Measurements from ENCODE around the gene RBM33.
"Not testable (repeated sequence)": the region's sequence is repeated elsewhere in the genome, so short reads cannot be mapped to it uniquely, and the experiment has no call there.

RBM33 gene

GRCh38 chr7:155682484-155682883, 38.0 kb downstream of the RBM33 start:
- no peak for DNase-seq
- H3K9me3 Mint-ChIP-seq, result peaks cover 9% of the 10 kb centered on the region
- H3K27ac Mint-ChIP-seq, result no peak overlapping the region
- H3K4me3 Mint-ChIP-seq, result no peak overlapping the region
- peaks cover 65% of the 10 kb centered on the region for H3K36me3 Mint-ChIP-seq
- no peaks in the 10 kb centered on the region for H3K27me3 Mint-ChIP-seq
- CTCF ChIA-PET, result no interaction called here
- peaks cover 32% of the 10 kb centered on the region for H3K4me1 Mint-ChIP-seq

- CTCF ChIA-PET, result no interaction called here
- no peak for DNase-seq
- Mint-ChIP-seq H3K27ac (no peak overlapping the region), H3K27me3 (no peaks in the 10 kb centered on the region), H3K4me1 (peaks cover 32% of the 10 kb centered on the region), H3K36me3 (peaks cover 70% of the 10 kb centered on the region), H3K4me3 (no peak overlapping the region), H3K9me3 (peaks cover 11% of the 10 kb centered on the region)
Measured at GRCh38 chr7:155683098-155683497, 38.6 kb downstream of the RBM33 start.

- no peaks in the 10 kb centered on the region for H3K27me3 Mint-ChIP-seq
- H3K9me3 Mint-ChIP-seq, result peaks cover 11% of the 10 kb centered on the region
- no peak for DNase-seq
- H3K36me3 Mint-ChIP-seq, result peaks cover 76% of the 10 kb centered on the region
- H3K27ac Mint-ChIP-seq, result no peak overlapping the region
- H3K4me3 Mint-ChIP-seq, result no peak overlapping the region
- peaks cover 32% of the 10 kb centered on the region for H3K4me1 Mint-ChIP-seq
- CTCF ChIA-PET, result no interaction called here
Measured at GRCh38 chr7:155683714-155684113, 39.3 kb downstream of the RBM33 start.

GRCh38 chr7:155684543-155684942, 40.1 kb downstream of the RBM33 start:
- H3K27me3 Mint-ChIP-seq, result no peaks in the 10 kb centered on the region
- H3K4me3 Mint-ChIP-seq, result no peak overlapping the region
- H3K36me3 Mint-ChIP-seq, result peaks cover 78% of the 10 kb centered on the region
- peak overlapping the region; percentile 84 for H3K27ac Mint-ChIP-seq
- H3K4me1 Mint-ChIP-seq, result peaks cover 34% of the 10 kb centered on the region
- CTCF ChIA-PET, result interaction anchor here (0.8 kb wide), 1 partner anchor 83 kb away, joined by 3 read pairs; no protein-coding TSS in a partner anchor
- no peak for DNase-seq
- peaks cover 11% of the 10 kb centered on the region for H3K9me3 Mint-ChIP-seq

GRCh38 chr7:155685070-155685790, 40.8 kb downstream of the RBM33 start:
- DNase-seq, result peak; percentile 64
- H3K4me1 Mint-ChIP-seq, result peaks cover 37% of the 10 kb centered on the region
- peak overlapping the region; percentile 22 for H3K4me3 Mint-ChIP-seq
- peaks cover 85% of the 10 kb centered on the region for H3K36me3 Mint-ChIP-seq
- H3K27me3 Mint-ChIP-seq, result no peaks in the 10 kb centered on the region
- CTCF ChIA-PET, result interaction anchor here (0.8 kb wide), 1 partner anchor 83 kb away, joined by 3 read pairs; no protein-coding TSS in a partner anchor
- peak overlapping the region; percentile 84 for H3K27ac Mint-ChIP-seq
- peaks cover 11% of the 10 kb centered on the region for H3K9me3 Mint-ChIP-seq

- Mint-ChIP-seq H3K27ac (peak overlapping the region; percentile 84), H3K4me3 (no peak overlapping the region), H3K36me3 (peaks cover 84% of the 10 kb centered on the region), H3K9me3 (peaks cover 11% of the 10 kb centered on the region), H3K27me3 (no peaks in the 10 kb centered on the region), H3K4me1 (peaks cover 39% of the 10 kb centered on the region)
- CTCF ChIA-PET, result no interaction called here
- no peak for DNase-seq
Measured at GRCh38 chr7:155685791-155686160, 41.3 kb downstream of the RBM33 start.

- Mint-ChIP-seq H3K4me1 (peaks cover 44% of the 10 kb centered on the region), H3K9me3 (peaks cover 11% of the 10 kb centered on the region), H3K36me3 (peaks cover 81% of the 10 kb centered on the region)
- H3K27ac Mint-ChIP-seq, H3K27me3 Mint-ChIP-seq, DNase-seq, H3K4me3 Mint-ChIP-seq, CTCF ChIA-PET: not testable (repeated sequence)
Measured at GRCh38 chr7:155686620-155687324, 42.3 kb downstream of the RBM33 start.

GRCh38 chr7:155688237-155688636, 43.8 kb downstream of the RBM33 start:
- peak overlapping the region; percentile 55 for H3K27ac Mint-ChIP-seq
- H3K4me1 Mint-ChIP-seq, result peaks cover 55% of the 10 kb centered on the region
- peaks cover 11% of the 10 kb centered on the region for H3K9me3 Mint-ChIP-seq
- CTCF ChIA-PET, H3K4me3 Mint-ChIP-seq, DNase-seq, H3K27me3 Mint-ChIP-seq: not testable (repeated sequence)
- H3K36me3 Mint-ChIP-seq, result peaks cover 72% of the 10 kb centered on the region

- CTCF ChIA-PET, H3K27me3 Mint-ChIP-seq, DNase-seq, H3K4me3 Mint-ChIP-seq, H3K27ac Mint-ChIP-seq: not testable (repeated sequence)
- peaks cover 53% of the 10 kb centered on the region for H3K36me3 Mint-ChIP-seq
- H3K9me3 Mint-ChIP-seq, result peaks cover 11% of the 10 kb centered on the region
- H3K4me1 Mint-ChIP-seq, result peaks cover 36% of the 10 kb centered on the region
Measured at GRCh38 chr7:155690655-155691054, 46.2 kb downstream of the RBM33 start.

GRCh38 chr7:155692317-155692716, 47.9 kb downstream of the RBM33 start:
- H3K4me1 Mint-ChIP-seq, result peaks cover 38% of the 10 kb centered on the region
- no peaks in the 10 kb centered on the region for H3K27me3 Mint-ChIP-seq
- peaks cover 47% of the 10 kb centered on the region for H3K36me3 Mint-ChIP-seq
- no peak overlapping the region for H3K27ac Mint-ChIP-seq
- H3K9me3 Mint-ChIP-seq, result peaks cover 2% of the 10 kb centered on the region
- CTCF ChIA-PET, result interaction anchor here (0.6 to 1.3 kb wide), 3 partner anchors 11 to 75 kb away, joined by 3 read pairs; no protein-coding TSS in a partner anchor
- no peak overlapping the region for H3K4me3 Mint-ChIP-seq
- no peak for DNase-seq

- Mint-ChIP-seq H3K4me3 (no peak overlapping the region), H3K9me3 (no peaks in the 10 kb centered on the region), H3K27ac (no peak overlapping the region), H3K27me3 (no peaks in the 10 kb centered on the region), H3K36me3 (peaks cover 37% of the 10 kb centered on the region), H3K4me1 (peaks cover 38% of the 10 kb centered on the region)
- DNase-seq, result no peak
- CTCF ChIA-PET, result interaction anchor here (1.3 kb wide), 1 partner anchor 9 kb away, joined by 3 read pairs; no protein-coding TSS in a partner anchor
Measured at GRCh38 chr7:155693826-155694225, 49.4 kb downstream of the RBM33 start.

GRCh38 chr7:155694851-155695250, 50.4 kb downstream of the RBM33 start:
- Mint-ChIP-seq H3K36me3 (peaks cover 35% of the 10 kb centered on the region), H3K4me1 (peaks cover 35% of the 10 kb centered on the region), H3K27me3 (no peaks in the 10 kb centered on the region), H3K4me3 (no peak overlapping the region), H3K9me3 (no peaks in the 10 kb centered on the region), H3K27ac (no peak overlapping the region)
- DNase-seq, result no peak
- CTCF ChIA-PET, result interaction anchor here (1.3 kb wide), 1 partner anchor 8 kb away, joined by 3 read pairs; no protein-coding TSS in a partner anchor

GRCh38 chr7:155696747-155697146, 52.3 kb downstream of the RBM33 start:
- Mint-ChIP-seq H3K27me3 (no peaks in the 10 kb centered on the region), H3K27ac (no peak overlapping the region), H3K9me3 (no peaks in the 10 kb centered on the region), H3K4me1 (peaks cover 28% of the 10 kb centered on the region), H3K4me3 (no peak overlapping the region), H3K36me3 (peaks cover 29% of the 10 kb centered on the region)
- no peak for DNase-seq
- CTCF ChIA-PET, result interaction anchor here (1.2 kb wide), 1 partner anchor 98 kb away, joined by 4 read pairs; no protein-coding TSS in a partner anchor

- no peaks in the 10 kb centered on the region for H3K27me3 Mint-ChIP-seq
- H3K36me3 Mint-ChIP-seq, result peaks cover 40% of the 10 kb centered on the region
- no peak for DNase-seq
- no peaks in the 10 kb centered on the region for H3K9me3 Mint-ChIP-seq
- H3K4me3 Mint-ChIP-seq, result no peak overlapping the region
- H3K27ac Mint-ChIP-seq, result no peak overlapping the region
- peaks cover 21% of the 10 kb centered on the region for H3K4me1 Mint-ChIP-seq
- CTCF ChIA-PET, result no interaction called here
Measured at GRCh38 chr7:155698633-155699032, 54.2 kb downstream of the RBM33 start.

GRCh38 chr7:155699180-155699579, 54.7 kb downstream of the RBM33 start:
- Mint-ChIP-seq H3K36me3 (peaks cover 43% of the 10 kb centered on the region), H3K27ac (no peak overlapping the region), H3K4me3 (no peak overlapping the region), H3K27me3 (no peaks in the 10 kb centered on the region), H3K4me1 (peaks cover 19% of the 10 kb centered on the region), H3K9me3 (no peaks in the 10 kb centered on the region)
- CTCF ChIA-PET, result no interaction called here
- DNase-seq, result no peak
